ENCODE results near the gene CYP27C1.

The CYP27C1 gene

DNA sequence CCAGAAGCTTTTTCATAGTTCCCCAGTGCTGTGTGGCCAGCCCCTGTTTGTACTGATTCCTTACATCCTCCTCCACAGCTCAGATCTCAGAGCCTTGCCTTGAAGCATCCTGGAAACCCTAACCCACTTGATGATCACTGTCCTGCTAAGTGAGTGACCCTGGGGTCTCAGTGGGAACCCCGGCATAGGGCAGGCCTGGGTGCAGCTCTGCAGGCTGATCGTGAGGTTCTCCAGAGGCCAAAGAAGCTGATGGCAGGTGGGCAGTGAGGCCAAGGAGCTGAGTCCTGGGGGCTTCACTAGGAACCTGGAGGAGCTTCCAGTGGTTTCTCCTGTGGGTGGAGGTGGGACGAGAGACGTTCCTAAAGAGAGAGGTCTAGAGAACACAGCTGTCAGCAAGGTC, 65.7 kb downstream of the CYP27C1 start:
- Histone ChIP-seq H3K36me3 (ENCODE audit: low read length) (no peaks in the 10 kb centered on the region), H4K20me1 (ENCODE audit: low read depth, low read length) (no peaks in the 10 kb centered on the region), H3K9me2 (replicated peaks; ENCODE audit: insufficient read depth, low read length) (no peaks in the 10 kb centered on the region), H2AFZ (ENCODE audit: low read depth, low read length, severe bottlenecking) (no peak overlapping the region), H3K9me3 (ENCODE audit: insufficient read depth, low read length) (no peaks in the 10 kb centered on the region), H3K4me3 (ENCODE audit: insufficient read depth, low read length, poor library complexity, severe bottlenecking) (no peak overlapping the region), H3K27ac (ENCODE audit: low read depth, low read length) (no peak overlapping the region), H3K9ac (ENCODE audit: low read length) (no peak overlapping the region), H3K27me3 (ENCODE audit: low read length) (no peaks in the 10 kb centered on the region), H3K79me2 (ENCODE audit: insufficient read depth, low read length) (no peaks in the 10 kb centered on the region), H3F3A (ENCODE audit: insufficient read depth) (no peaks in the 10 kb centered on the region), H3K4me2 (ENCODE audit: low read depth, low read length, poor library complexity, severe bottlenecking) (no peak overlapping the region)
- TF ChIP-seq CTCF (IDR thresholded peaks at IDR 0.05; ENCODE audit: insufficient read depth, low read length, poor library complexity, severe bottlenecking) = no peak
- no peak for TF ChIP-seq EZH2phosphoT487 (conservative IDR thresholded peaks at IDR 0.05; ENCODE audit: low read length)

DNA sequence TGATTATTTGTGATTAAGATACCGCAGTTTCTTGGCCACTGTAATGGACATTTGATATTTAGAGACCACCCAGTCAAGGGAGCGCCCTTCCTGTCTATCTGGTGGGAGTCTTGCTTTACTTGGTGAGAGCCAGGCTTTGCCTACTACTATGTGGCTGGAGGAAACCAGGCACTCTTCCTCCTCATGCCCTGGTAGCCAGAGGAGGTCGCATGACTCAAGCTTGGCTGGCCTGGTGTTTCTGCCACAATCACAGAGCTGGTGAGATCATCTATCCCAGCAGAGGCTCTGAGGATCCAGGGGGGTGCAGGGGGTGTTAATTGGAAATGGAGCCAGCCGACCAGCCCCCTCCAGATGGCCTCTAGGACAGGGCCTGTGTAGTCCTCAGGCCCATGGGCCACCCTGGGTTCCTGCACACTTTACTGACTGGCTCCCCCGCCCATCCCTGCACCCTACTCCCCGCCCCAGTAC, 66.4 kb downstream of the CYP27C1 start:
- Histone ChIP-seq H2AFZ (ENCODE audit: low read depth, low read length, severe bottlenecking) (no peak overlapping the region), H3K27ac (ENCODE audit: low read depth, low read length) (no peak overlapping the region), H3K4me3 (ENCODE audit: insufficient read depth, low read length, poor library complexity, severe bottlenecking) (no peak overlapping the region), H3K36me3 (ENCODE audit: low read length) (no peaks in the 10 kb centered on the region), H4K20me1 (ENCODE audit: low read depth, low read length) (no peaks in the 10 kb centered on the region), H3K9me2 (replicated peaks; ENCODE audit: insufficient read depth, low read length) (no peaks in the 10 kb centered on the region), H3K9me3 (ENCODE audit: insufficient read depth, low read length) (no peaks in the 10 kb centered on the region), H3K4me2 (ENCODE audit: low read depth, low read length, poor library complexity, severe bottlenecking) (no peak overlapping the region), H3F3A (ENCODE audit: insufficient read depth) (no peaks in the 10 kb centered on the region), H3K9ac (ENCODE audit: low read length) (no peak overlapping the region), H3K27me3 (ENCODE audit: low read length) (no peaks in the 10 kb centered on the region), H3K79me2 (ENCODE audit: insufficient read depth, low read length) (no peaks in the 10 kb centered on the region)
- no peak for TF ChIP-seq CTCF (IDR thresholded peaks at IDR 0.05; ENCODE audit: insufficient read depth, low read length, poor library complexity, severe bottlenecking)
- no peak for TF ChIP-seq EZH2phosphoT487 (conservative IDR thresholded peaks at IDR 0.05; ENCODE audit: low read length)

GRCh38 chr2:127150996-127151395, 69.1 kb downstream of the CYP27C1 start:
- Histone ChIP-seq H3K27me3 (ENCODE audit: low read length) (no peaks in the 10 kb centered on the region), H3K9me3 (ENCODE audit: insufficient read depth, low read length) (no peaks in the 10 kb centered on the region), H3K4me3 (ENCODE audit: insufficient read depth, low read length, poor library complexity, severe bottlenecking) (no peak overlapping the region), H2AFZ (ENCODE audit: low read depth, low read length, severe bottlenecking) (no peak overlapping the region), H3K27ac (ENCODE audit: low read depth, low read length) (no peak overlapping the region), H3F3A (ENCODE audit: insufficient read depth) (no peaks in the 10 kb centered on the region), H4K20me1 (ENCODE audit: low read depth, low read length) (no peaks in the 10 kb centered on the region), H3K9ac (ENCODE audit: low read length) (no peak overlapping the region), H3K36me3 (ENCODE audit: low read length) (no peaks in the 10 kb centered on the region), H3K9me2 (replicated peaks; ENCODE audit: insufficient read depth, low read length) (no peaks in the 10 kb centered on the region), H3K4me2 (ENCODE audit: low read depth, low read length, poor library complexity, severe bottlenecking) (no peak overlapping the region), H3K79me2 (ENCODE audit: insufficient read depth, low read length) (no peaks in the 10 kb centered on the region)
- TF ChIP-seq CTCF (IDR thresholded peaks at IDR 0.05; ENCODE audit: insufficient read depth, low read length, poor library complexity, severe bottlenecking) (no peak), EZH2phosphoT487 (conservative IDR thresholded peaks at IDR 0.05; ENCODE audit: low read length) (no peak)
